ENCODE data around the gene LEF1.

GRCh38 chr4:108045687-108046024, 123.1 kb downstream of the LEF1 start:
- no peak for TF ChIP-seq CTCF (IDR thresholded peaks at IDR 0.05; ENCODE audit: extremely low read depth in 1 of 2, insufficient read depth in 1 of 2, low read depth in 1 of 2, low read length in 2 of 2)
- TF ChIP-seq MYC (IDR thresholded peaks at IDR 0.05; ENCODE audit: low read depth, low read length) = no peak
- no peak for TF ChIP-seq POLR2A (IDR thresholded peaks at IDR 0.05; ENCODE audit: low read depth, low read length)
- no peak for TF ChIP-seq FOS (IDR thresholded peaks at IDR 0.05; ENCODE audit: borderline replicate concordance, insufficient read depth, low read length)

Measured in endothelial cell of umbilical vein (primary cell).